Activated naive CD4-positive, alpha-beta T cell treated with anti-CD3 and anti-CD28 coated beads, Interleukin-2, amount 10 ng/mL, durations not matched to agents 5 hours and 36 hours (primary cell): Measurements from ENCODE around the gene PCSK7. TPM values are rescaled to one million over a fixed set of nuclear protein-coding genes. Genes with fewer than 3 reads are reported as not detected.

Experiments used
- total RNA-seq, 2 experiments: library from RNA; stranded (reverse); gene quantifications; one replicate each; pipeline ENCODE4 v1.2.3, GENCODE V29; 2021

The PCSK7 gene
- total RNA-seq: 100 to 1,000 TPM; 195 to 200 TPM

GRCh38 chr11:117231842-117232091 lies at the start of gene PCSK7:
Gene PCSK7 (minus strand): TSS chr11:117232073. CDS start chr11:117229844, 2,229 bp downstream.

GRCh38 chr11:117232092-117232878 lies 412 bp upstream of the PCSK7 start, which contains the start of gene RNF214:
Gene RNF214 (plus strand): TSS chr11:117232671. CDS start chr11:117234273, 1,602 bp downstream.

GRCh38 chr11:117199053-117199915 lies 32.6 kb downstream of the PCSK7 start, which contains the start of gene TAGLN:
Gene TAGLN (plus strand): TSS chr11:117199370. CDS start chr11:117203014, 3,644 bp downstream.

GRCh38 chr11:117178210-117179034 lies 53.5 kb downstream of the PCSK7 start, which contains the start of gene SIDT2:
Gene SIDT2 (plus strand): TSS chr11:117178743. CDS start chr11:117179264, 521 bp downstream.

Other genes starting within 250 kb of the PCSK7 start
- gene SIK3, start 133.6 kb downstream of the PCSK7 start, total RNA-seq: 10 to 100 TPM; 40.9 to 41.6 TPM
- gene PAFAH1B2, start 87.8 kb downstream of the PCSK7 start, total RNA-seq: 10 to 100 TPM; 48.4 to 50.4 TPM
- gene SIDT2, start 53.3 kb downstream of the PCSK7 start, total RNA-seq: 10 to 100 TPM; 33.3 to 34.0 TPM
- 1 to 10 TPM; 4.6 to 5.4 TPM for gene TAGLN, start 32.7 kb downstream of the PCSK7 start, total RNA-seq
- 10 to 100 TPM; 19.0 to 21.2 TPM for gene RNF214, start 598 bp upstream of the PCSK7 start, total RNA-seq
- 1 to 10 TPM; 6.0 to 7.1 TPM for gene BACE1-AS, start 59.3 kb upstream of the PCSK7 start, total RNA-seq
- gene BACE1, start 84.2 kb upstream of the PCSK7 start, total RNA-seq: under 1 TPM; 0.58 to 0.72 TPM
- gene CEP164, start 95.8 kb upstream of the PCSK7 start, total RNA-seq: 10 to 100 TPM; 30.0 to 34.5 TPM